Kidney (tissue), 14 donors: ENCODE measurements around the gene PAIP2B. TPM values are rescaled to one million over a fixed set of nuclear protein-coding genes. Genes with fewer than 3 reads are reported as not detected.
"Not testable (repeated sequence)": the region's sequence is repeated elsewhere in the genome, so short reads cannot be mapped to it uniquely, and the experiment has no call there.

Experiments used
- DNase-seq, 5 donors: peaks; one replicate each; pipeline ENCODE4 v3.0.0-alpha.2; 2013 to 2020
- FAIRE-seq: peaks from 2 replicates; lab custom pipeline; 2012; peaks lifted over from hg19 to GRCh38; lab: Jason Lieb, UNC
- H3K27ac ChIP-seq, 2 donors: one replicate each; pipeline ENCODE4 v1.7.0; 2013; ENCODE audit warnings: low read depth in 2 of 2, low read length in 2 of 2, inconsistent platforms in 1 of 2
- H3K27me3 ChIP-seq: one replicate; pipeline ENCODE4 v1.7.1; 2013; ENCODE audit warnings: low read length, inconsistent platforms; ENCODE audit not compliant: control insufficient read depth, insufficient read depth
- H3K36me3 ChIP-seq, 3 donors: one replicate each; pipeline versions ENCODE4 v1.7.0 to v1.7.1; 2013; ENCODE audit warnings: low read length in 3 of 3, control low read depth in 1 of 3, inconsistent platforms in 1 of 3; ENCODE audit not compliant: insufficient read depth in 3 of 3, control insufficient read depth in 2 of 3
- H3K4me1 ChIP-seq, 3 donors: one replicate each; pipeline versions ENCODE4 v1.7.0 to v1.7.1; 2013; ENCODE audit warnings: low read length in 3 of 3, inconsistent platforms in 1 of 3, low read depth in 1 of 3; ENCODE audit not compliant: control insufficient read depth in 2 of 3, insufficient read depth in 2 of 3
- H3K4me3 ChIP-seq, 3 donors: one replicate each; pipeline versions ENCODE4 v1.7.0 to v1.8.1; 2013; ENCODE audit warnings: low read length in 3 of 3, control low read depth in 1 of 3, inconsistent platforms in 1 of 3
- H3K9ac ChIP-seq, 3 donors: one replicate each; pipeline versions ENCODE4 v1.7.0 to v1.7.1; 2013; ENCODE audit warnings: low read length in 3 of 3, control low read depth in 1 of 3, inconsistent platforms in 1 of 3
- H3K9me3 ChIP-seq, 3 donors: one replicate each; pipeline versions ENCODE4 v1.7.0 to v1.7.1; 2013; ENCODE audit warnings: low read length in 3 of 3, control low read depth in 1 of 3, inconsistent platforms in 1 of 3; ENCODE audit not compliant: control insufficient read depth in 2 of 3, insufficient read depth in 1 of 3
- CTCF ChIP-seq: IDR thresholded peaks from 3 replicates; pipeline ENCODE4 v1.5.1; 2012; ENCODE audit warnings: mild to moderate bottlenecking, moderate library complexity, borderline replicate concordance; ENCODE audit not compliant: insufficient read depth; ENCODE audit errors: extremely low read depth
- intact Hi-C: fragments of 100-400 bp; cut with DNase I; formaldehyde crosslinking; loops from one replicate; pipeline ENCODE4 v1.11.1; 2022
- polyA plus RNA-seq: library from polyadenylated mRNA; stranded (reverse); fragments of 350-450 nt; fragmentation: Illumina TruSeq; extraction: RNeasy Lipid Tissue Mini Kit (QIAGEN cat#74804); gene quantifications from one replicate; pipeline ENCODE4 v1.2.3, GENCODE V29; 2014; ENCODE audit warnings: low read depth, low replicate concordance; ENCODE audit not compliant: insufficient read depth
- total RNA-seq: library from RNA; stranded (reverse); fragmentation: NEBNext Ultra II Directional; extraction: Animal tissue kit (Norgen Biotek cat#: 25700); gene quantifications from one replicate; pipeline ENCODE4 v1.2.1, GENCODE V29; 2021
- donor health status: control.
- donor health status: control.
- donor health status: control.
- donor health status: control.
- donor health status: control.
- donor health status: DM: yes; HTN: yes; CAD: no.
- donor health status: Normal renal cell carcinoma (clear cell type).

Gene PAIP2B
- total and polyA plus RNA-seq, 2 donors from 2014 or later, result 9.3 to 10.6 TPM

GRCh38 chr2:71181316-71181715, 45.6 kb downstream of the PAIP2B start:
- no peaks in the 10 kb centered on the region for H3K36me3 ChIP-seq
- no peak overlapping the region for H3K27ac ChIP-seq
- TF ChIP-seq CTCF, result no peak
- no peak overlapping the region for H3K4me3 ChIP-seq
- H3K4me1 ChIP-seq, result no peaks in the 10 kb centered on the region
- FAIRE-seq (no peak), DNase-seq (no peak)
- no peak overlapping the region for H3K9ac ChIP-seq
- no peaks in the 10 kb centered on the region for H3K27me3 ChIP-seq
- intact Hi-C loops, result no loop called here
- no peaks in the 10 kb centered on the region for H3K9me3 ChIP-seq

- DNase-seq, H3K4me3 ChIP-seq, FAIRE-seq, H3K4me1 ChIP-seq, H3K9ac ChIP-seq, H3K36me3 ChIP-seq, H3K9me3 ChIP-seq, H3K27ac ChIP-seq, intact Hi-C loops, H3K27me3 ChIP-seq: not testable (repeated sequence)
Observed at GRCh38 chr2:71178836-71179235, 48.1 kb downstream of the PAIP2B start.

GRCh38 chr2:71174207-71174606, 52.7 kb downstream of the PAIP2B start:
- no peaks in the 10 kb centered on the region for H3K4me1 ChIP-seq
- no peak for TF ChIP-seq CTCF
- no peak for DNase-seq
- H3K4me3 ChIP-seq, result no peak overlapping the region
- intact Hi-C loops, result no loop called here
- no peaks in the 10 kb centered on the region for H3K9me3 ChIP-seq
- no peak overlapping the region for H3K27ac ChIP-seq
- no peaks in the 10 kb centered on the region for H3K36me3 ChIP-seq
- FAIRE-seq, result no peak
- no peak overlapping the region for H3K9ac ChIP-seq
- H3K27me3 ChIP-seq, result no peaks in the 10 kb centered on the region

- Histone ChIP-seq H3K4me1 (no peaks in the 10 kb centered on the region), H3K27ac (no peak overlapping the region)
Observed at GRCh38 chr2:71173096-71173495, 53.8 kb downstream of the PAIP2B start.

More at GRCh38 chr2:71173096-71173495, 53.8 kb downstream of the PAIP2B start:
- no peak for TF ChIP-seq CTCF
- no peak for FAIRE-seq
- H3K9me3 ChIP-seq, result no peaks in the 10 kb centered on the region
- intact Hi-C loops, result no loop called here
- H3K9ac ChIP-seq, result no peak overlapping the region
- no peaks in the 10 kb centered on the region for H3K27me3 ChIP-seq
- no peak overlapping the region for H3K4me3 ChIP-seq
- no peak for DNase-seq
- H3K36me3 ChIP-seq, result no peaks in the 10 kb centered on the region
